ENCODE measurements around the gene ARHGAP6. TPM values are rescaled to one million over a fixed set of nuclear protein-coding genes. Genes with fewer than 3 reads are reported as not detected.

ARHGAP6 gene
- total and polyA plus RNA-seq, 9 of the 15 experiments (the other 6 are each of a cell fraction or from before 2014, with no cell fraction given): 12.5 to 63.6 (median 41.8) TPM

DNA sequence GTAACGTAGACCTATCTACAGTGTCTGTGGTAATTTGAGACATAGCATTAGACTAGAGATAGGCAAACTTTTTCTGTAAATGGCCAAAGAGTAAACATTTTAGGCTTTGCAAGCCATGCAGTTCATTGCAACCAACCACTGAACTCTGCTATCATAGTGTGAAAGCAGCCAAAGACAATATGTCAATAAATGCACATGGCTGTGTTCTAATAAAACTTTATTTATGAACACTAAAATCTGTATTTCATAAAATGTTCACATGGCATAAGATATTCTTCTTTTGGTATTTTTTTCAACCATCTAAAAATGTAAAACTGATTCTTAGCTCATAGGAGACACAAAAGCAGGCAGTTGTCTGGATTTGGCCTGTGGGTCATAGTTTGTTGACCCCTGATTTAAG lies 251.6 kb downstream of the ARHGAP6 start (continued):
- TF ChIP-seq, protein P1, sequence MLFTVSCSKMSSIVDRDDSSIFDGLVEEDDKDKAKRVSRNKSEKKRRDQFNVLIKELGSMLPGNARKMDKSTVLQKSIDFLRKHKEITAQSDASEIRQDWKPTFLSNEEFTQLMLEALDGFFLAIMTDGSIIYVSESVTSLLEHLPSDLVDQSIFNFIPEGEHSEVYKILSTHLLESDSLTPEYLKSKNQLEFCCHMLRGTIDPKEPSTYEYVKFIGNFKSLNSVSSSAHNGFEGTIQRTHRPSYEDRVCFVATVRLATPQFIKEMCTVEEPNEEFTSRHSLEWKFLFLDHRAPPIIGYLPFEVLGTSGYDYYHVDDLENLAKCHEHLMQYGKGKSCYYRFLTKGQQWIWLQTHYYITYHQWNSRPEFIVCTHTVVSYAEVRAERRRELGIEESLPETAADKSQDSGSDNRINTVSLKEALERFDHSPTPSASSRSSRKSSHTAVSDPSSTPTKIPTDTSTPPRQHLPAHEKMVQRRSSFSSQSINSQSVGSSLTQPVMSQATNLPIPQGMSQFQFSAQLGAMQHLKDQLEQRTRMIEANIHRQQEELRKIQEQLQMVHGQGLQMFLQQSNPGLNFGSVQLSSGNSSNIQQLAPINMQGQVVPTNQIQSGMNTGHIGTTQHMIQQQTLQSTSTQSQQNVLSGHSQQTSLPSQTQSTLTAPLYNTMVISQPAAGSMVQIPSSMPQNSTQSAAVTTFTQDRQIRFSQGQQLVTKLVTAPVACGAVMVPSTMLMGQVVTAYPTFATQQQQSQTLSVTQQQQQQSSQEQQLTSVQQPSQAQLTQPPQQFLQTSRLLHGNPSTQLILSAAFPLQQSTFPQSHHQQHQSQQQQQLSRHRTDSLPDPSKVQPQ (CRISPR knock-in tag; IDR thresholded peaks at IDR 0.05; ENCODE audit: borderline replicate concordance): no peak
- TF ChIP-seq NFIC (IDR thresholded peaks at IDR 0.05): 0 out of 2 replicates have a peak, but pooled peaks have one; percentile 10
- TF ChIP-seq ZNF696 (CRISPR knock-in tag; conservative IDR thresholded peaks at IDR 0.05): no peak
- TF ChIP-seq, protein P2, sequence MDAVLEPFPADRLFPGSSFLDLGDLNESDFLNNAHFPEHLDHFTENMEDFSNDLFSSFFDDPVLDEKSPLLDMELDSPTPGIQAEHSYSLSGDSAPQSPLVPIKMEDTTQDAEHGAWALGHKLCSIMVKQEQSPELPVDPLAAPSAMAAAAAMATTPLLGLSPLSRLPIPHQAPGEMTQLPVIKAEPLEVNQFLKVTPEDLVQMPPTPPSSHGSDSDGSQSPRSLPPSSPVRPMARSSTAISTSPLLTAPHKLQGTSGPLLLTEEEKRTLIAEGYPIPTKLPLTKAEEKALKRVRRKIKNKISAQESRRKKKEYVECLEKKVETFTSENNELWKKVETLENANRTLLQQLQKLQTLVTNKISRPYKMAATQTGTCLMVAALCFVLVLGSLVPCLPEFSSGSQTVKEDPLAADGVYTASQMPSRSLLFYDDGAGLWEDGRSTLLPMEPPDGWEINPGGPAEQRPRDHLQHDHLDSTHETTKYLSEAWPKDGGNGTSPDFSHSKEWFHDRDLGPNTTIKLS (IDR thresholded peaks at IDR 0.05; ENCODE audit: borderline replicate concordance, low read depth): no peak
- TF ChIP-seq NCOA1 (IDR thresholded peaks at IDR 0.05; ENCODE audit: low read depth): no peak
- no peak for TF ChIP-seq BMI1 (IDR thresholded peaks at IDR 0.05; ENCODE audit: low read length)
- TF ChIP-seq MTA2 (IDR thresholded peaks at IDR 0.05; ENCODE audit: low read depth): no peak
- TF ChIP-seq, protein P3, sequence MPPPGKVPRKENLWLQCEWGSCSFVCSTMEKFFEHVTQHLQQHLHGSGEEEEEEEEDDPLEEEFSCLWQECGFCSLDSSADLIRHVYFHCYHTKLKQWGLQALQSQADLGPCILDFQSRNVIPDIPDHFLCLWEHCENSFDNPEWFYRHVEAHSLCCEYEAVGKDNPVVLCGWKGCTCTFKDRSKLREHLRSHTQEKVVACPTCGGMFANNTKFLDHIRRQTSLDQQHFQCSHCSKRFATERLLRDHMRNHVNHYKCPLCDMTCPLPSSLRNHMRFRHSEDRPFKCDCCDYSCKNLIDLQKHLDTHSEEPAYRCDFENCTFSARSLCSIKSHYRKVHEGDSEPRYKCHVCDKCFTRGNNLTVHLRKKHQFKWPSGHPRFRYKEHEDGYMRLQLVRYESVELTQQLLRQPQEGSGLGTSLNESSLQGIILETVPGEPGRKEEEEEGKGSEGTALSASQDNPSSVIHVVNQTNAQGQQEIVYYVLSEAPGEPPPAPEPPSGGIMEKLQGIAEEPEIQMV (tag; conservative IDR thresholded peaks at IDR 0.05; ENCODE audit: low read depth): no peak
- TF ChIP-seq, protein P4, sequence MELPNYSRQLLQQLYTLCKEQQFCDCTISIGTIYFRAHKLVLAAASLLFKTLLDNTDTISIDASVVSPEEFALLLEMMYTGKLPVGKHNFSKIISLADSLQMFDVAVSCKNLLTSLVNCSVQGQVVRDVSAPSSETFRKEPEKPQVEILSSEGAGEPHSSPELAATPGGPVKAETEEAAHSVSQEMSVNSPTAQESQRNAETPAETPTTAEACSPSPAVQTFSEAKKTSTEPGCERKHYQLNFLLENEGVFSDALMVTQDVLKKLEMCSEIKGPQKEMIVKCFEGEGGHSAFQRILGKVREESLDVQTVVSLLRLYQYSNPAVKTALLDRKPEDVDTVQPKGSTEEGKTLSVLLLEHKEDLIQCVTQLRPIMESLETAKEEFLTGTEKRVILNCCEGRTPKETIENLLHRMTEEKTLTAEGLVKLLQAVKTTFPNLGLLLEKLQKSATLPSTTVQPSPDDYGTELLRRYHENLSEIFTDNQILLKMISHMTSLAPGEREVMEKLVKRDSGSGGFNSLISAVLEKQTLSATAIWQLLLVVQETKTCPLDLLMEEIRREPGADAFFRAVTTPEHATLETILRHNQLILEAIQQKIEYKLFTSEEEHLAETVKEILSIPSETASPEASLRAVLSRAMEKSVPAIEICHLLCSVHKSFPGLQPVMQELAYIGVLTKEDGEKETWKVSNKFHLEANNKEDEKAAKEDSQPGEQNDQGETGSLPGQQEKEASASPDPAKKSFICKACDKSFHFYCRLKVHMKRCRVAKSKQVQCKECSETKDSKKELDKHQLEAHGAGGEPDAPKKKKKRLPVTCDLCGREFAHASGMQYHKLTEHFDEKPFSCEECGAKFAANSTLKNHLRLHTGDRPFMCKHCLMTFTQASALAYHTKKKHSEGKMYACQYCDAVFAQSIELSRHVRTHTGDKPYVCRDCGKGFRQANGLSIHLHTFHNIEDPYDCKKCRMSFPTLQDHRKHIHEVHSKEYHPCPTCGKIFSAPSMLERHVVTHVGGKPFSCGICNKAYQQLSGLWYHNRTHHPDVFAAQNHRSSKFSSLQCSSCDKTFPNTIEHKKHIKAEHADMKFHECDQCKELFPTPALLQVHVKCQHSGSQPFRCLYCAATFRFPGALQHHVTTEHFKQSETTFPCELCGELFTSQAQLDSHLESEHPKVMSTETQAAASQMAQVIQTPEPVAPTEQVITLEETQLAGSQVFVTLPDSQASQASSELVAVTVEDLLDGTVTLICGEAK (IDR thresholded peaks at IDR 0.05): peak; percentile 98
- TF ChIP-seq, protein P4 (CRISPR knock-in tag; IDR thresholded peaks at IDR 0.05): peak; percentile 94
- peak in 1 of 2 experiments; percentile 27; a peak in 1 of 4 replicates for TF ChIP-seq FOXA3 (CRISPR knock-in tag; conservative IDR thresholded peaks at IDR 0.05 in 1 of 2, IDR thresholded peaks at IDR 0.05 in 1 of 2)
- TF ChIP-seq LEF1 (IDR thresholded peaks at IDR 0.05): peak; percentile 27; the same call in 1 of the 2 replicates
- no peak for TF ChIP-seq ZNF324 (CRISPR knock-in tag; IDR thresholded peaks at IDR 0.05)
- no peak for TF ChIP-seq HDAC1 (IDR thresholded peaks at IDR 0.05)
